Measurements from ENCODE around the gene C1orf21. TPM values are rescaled to one million over a fixed set of nuclear protein-coding genes. Genes with fewer than 3 reads are reported as not detected.

C1orf21 gene
- total and polyA plus RNA-seq, 2 donors (not counting 1 experiment from before 2014, with no cell fraction given) = 53.0 to 95.4 TPM

DNA sequence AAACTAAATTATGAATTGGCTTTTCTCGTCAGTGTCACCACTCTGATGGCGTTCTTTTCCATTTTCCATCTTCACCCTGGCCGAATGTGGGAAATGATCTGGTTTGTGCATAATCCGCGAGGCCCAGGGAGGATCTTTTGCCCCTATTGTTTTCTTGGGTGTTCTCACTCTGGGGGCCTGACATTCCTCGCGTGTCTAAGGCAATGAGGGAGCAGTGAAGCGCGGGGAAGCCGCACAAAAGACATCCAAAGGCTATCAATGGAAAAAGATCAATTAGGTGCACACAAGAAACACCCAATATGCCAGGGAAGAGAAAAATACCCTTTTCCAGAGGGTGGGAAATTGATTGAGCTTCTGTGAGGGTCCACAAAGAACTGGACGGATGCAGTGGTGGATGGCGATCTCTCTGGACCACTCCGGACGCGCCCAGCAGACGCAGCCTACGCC is 941 bp upstream of the C1orf21 start:
- Histone ChIP-seq H3K9me3 (ENCODE audit: control insufficient read depth, insufficient read depth, low read depth, low read length) (no peaks in the 10 kb centered on the region), H3K9ac (ENCODE audit: insufficient read depth, low read length) (peak overlapping the region; percentile 78), H3K4me1 (ENCODE audit: control insufficient read depth, extremely low read depth, insufficient read depth, low read length) (no peaks in the 10 kb centered on the region), H3K4me2 (ENCODE audit: extremely low read depth, insufficient read depth, low read length) (peak overlapping the region; percentile 57), H3K4me3 (replicated peaks in 1 of 4; ENCODE audit: control extremely low read depth in 1 of 4, insufficient read depth in 1 of 4, low read depth in 3 of 4, low read length in 4 of 4) (peak overlapping the region; percentile 47 to 97 (median 70)), H3K27me3 (ENCODE audit: control insufficient read depth, insufficient read depth, low read length) (no peaks in the 10 kb centered on the region), H3K27ac (ENCODE audit: insufficient read depth, low read length) (peak overlapping the region; percentile 72), H3K36me3 (ENCODE audit: control insufficient read depth, insufficient read depth, low read length) (no peaks in the 10 kb centered on the region), H3K79me2 (ENCODE audit: control insufficient read depth, insufficient read depth, low read length) (peaks cover 24% of the 10 kb centered on the region), H2AFZ (ENCODE audit: low read length) (peak overlapping the region; percentile 69), H4K20me1 (ENCODE audit: control insufficient read depth, extremely low read depth, insufficient read depth, low read length) (no peaks in the 10 kb centered on the region)
- no peak for TF ChIP-seq EZH2 (IDR thresholded peaks at IDR 0.05; ENCODE audit: low read length, missing control alignments)
- TF ChIP-seq, protein P1, sequence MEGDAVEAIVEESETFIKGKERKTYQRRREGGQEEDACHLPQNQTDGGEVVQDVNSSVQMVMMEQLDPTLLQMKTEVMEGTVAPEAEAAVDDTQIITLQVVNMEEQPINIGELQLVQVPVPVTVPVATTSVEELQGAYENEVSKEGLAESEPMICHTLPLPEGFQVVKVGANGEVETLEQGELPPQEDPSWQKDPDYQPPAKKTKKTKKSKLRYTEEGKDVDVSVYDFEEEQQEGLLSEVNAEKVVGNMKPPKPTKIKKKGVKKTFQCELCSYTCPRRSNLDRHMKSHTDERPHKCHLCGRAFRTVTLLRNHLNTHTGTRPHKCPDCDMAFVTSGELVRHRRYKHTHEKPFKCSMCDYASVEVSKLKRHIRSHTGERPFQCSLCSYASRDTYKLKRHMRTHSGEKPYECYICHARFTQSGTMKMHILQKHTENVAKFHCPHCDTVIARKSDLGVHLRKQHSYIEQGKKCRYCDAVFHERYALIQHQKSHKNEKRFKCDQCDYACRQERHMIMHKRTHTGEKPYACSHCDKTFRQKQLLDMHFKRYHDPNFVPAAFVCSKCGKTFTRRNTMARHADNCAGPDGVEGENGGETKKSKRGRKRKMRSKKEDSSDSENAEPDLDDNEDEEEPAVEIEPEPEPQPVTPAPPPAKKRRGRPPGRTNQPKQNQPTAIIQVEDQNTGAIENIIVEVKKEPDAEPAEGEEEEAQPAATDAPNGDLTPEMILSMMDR (conservative IDR thresholded peaks at IDR 0.05 in 1 of 2, IDR thresholded peaks at IDR 0.05 in 1 of 2; ENCODE audit: low read depth in 1 of 2, low read length in 2 of 2) = no peak
- no peak for DNase-seq (ENCODE audit: low read depth in 2 of 2)

DNA sequence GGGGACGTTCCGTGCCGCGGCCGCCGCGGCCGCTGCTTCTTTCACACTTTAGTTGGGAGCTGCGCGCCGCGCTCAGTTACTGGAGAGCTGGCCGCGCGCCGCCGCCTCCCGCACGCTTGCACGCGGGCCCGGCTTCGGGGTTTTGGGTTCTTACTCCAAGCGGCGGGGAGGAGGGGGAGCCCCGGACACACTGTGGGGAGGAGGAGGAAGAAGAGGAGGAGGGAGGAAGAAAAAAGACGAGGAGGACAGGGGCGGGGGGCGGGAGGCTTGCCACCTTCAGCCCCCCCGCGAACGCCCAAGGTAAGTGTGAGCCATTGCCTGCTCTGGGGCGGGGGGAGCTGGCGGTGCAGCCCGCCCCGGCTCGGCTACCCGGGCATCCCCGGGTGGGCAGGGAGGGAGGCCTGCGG is 243 bp downstream of the C1orf21 start:
- H3K4me3 ChIP-seq (replicated peaks in 1 of 4; ENCODE audit: control extremely low read depth in 1 of 4, insufficient read depth in 1 of 4, low read depth in 3 of 4, low read length in 4 of 4) = peak overlapping the region; percentile 47 to 97 (median 62)
- no peaks in the 10 kb centered on the region for H3K27me3 ChIP-seq (ENCODE audit: control insufficient read depth, insufficient read depth, low read length)
- H3K9ac ChIP-seq (ENCODE audit: insufficient read depth, low read length) = peak overlapping the region; percentile 66
- H4K20me1 ChIP-seq (ENCODE audit: control insufficient read depth, extremely low read depth, insufficient read depth, low read length) = no peaks in the 10 kb centered on the region
- no peaks in the 10 kb centered on the region for H3K36me3 ChIP-seq (ENCODE audit: control insufficient read depth, insufficient read depth, low read length)
- TF ChIP-seq, protein P1 (conservative IDR thresholded peaks at IDR 0.05 in 1 of 2, IDR thresholded peaks at IDR 0.05 in 1 of 2; ENCODE audit: low read depth in 1 of 2, low read length in 2 of 2) = no peak
- no peak for TF ChIP-seq EZH2 (IDR thresholded peaks at IDR 0.05; ENCODE audit: low read length, missing control alignments)
- DNase-seq (ENCODE audit: low read depth in 2 of 2) = no peak
- no peak overlapping the region for H2AFZ ChIP-seq (ENCODE audit: low read length)
- no peak overlapping the region for H3K4me2 ChIP-seq (ENCODE audit: extremely low read depth, insufficient read depth, low read length)
- peak overlapping the region; percentile 69 for H3K27ac ChIP-seq (ENCODE audit: insufficient read depth, low read length)
- H3K4me1 ChIP-seq (ENCODE audit: control insufficient read depth, extremely low read depth, insufficient read depth, low read length) = peaks cover 2% of the 10 kb centered on the region
- H3K9me3 ChIP-seq (ENCODE audit: control insufficient read depth, insufficient read depth, low read depth, low read length) = no peaks in the 10 kb centered on the region
- peaks cover 34% of the 10 kb centered on the region for H3K79me2 ChIP-seq (ENCODE audit: control insufficient read depth, insufficient read depth, low read length)

GRCh38 chr1:184387476-184388318 is 868 bp downstream of the C1orf21 start:
- Histone ChIP-seq H3K9ac (ENCODE audit: insufficient read depth, low read length) (peak overlapping the region; percentile 66), H3K9me3 (ENCODE audit: control insufficient read depth, insufficient read depth, low read depth, low read length) (no peaks in the 10 kb centered on the region), H3K79me2 (ENCODE audit: control insufficient read depth, insufficient read depth, low read length) (peaks cover 38% of the 10 kb centered on the region), H3K4me3 (replicated peaks in 1 of 4; ENCODE audit: control extremely low read depth in 1 of 4, insufficient read depth in 1 of 4, low read depth in 3 of 4, low read length in 4 of 4) (peak overlapping the region; percentile 47 to 97 (median 74)), H2AFZ (ENCODE audit: low read length) (peak overlapping the region; percentile 6), H4K20me1 (ENCODE audit: control insufficient read depth, extremely low read depth, insufficient read depth, low read length) (no peaks in the 10 kb centered on the region), H3K27ac (ENCODE audit: insufficient read depth, low read length) (peak overlapping the region; percentile 69), H3K27me3 (ENCODE audit: control insufficient read depth, insufficient read depth, low read length) (no peaks in the 10 kb centered on the region), H3K4me2 (ENCODE audit: extremely low read depth, insufficient read depth, low read length) (peak overlapping the region; percentile 67), H3K4me1 (ENCODE audit: control insufficient read depth, extremely low read depth, insufficient read depth, low read length) (peaks cover 2% of the 10 kb centered on the region), H3K36me3 (ENCODE audit: control insufficient read depth, insufficient read depth, low read length) (no peaks in the 10 kb centered on the region)
- TF ChIP-seq EZH2 (IDR thresholded peaks at IDR 0.05; ENCODE audit: low read length, missing control alignments) = no peak
- TF ChIP-seq, protein P1 (conservative IDR thresholded peaks at IDR 0.05 in 1 of 2, IDR thresholded peaks at IDR 0.05 in 1 of 2; ENCODE audit: low read depth in 1 of 2, low read length in 2 of 2) = peak in 1 of 2 donors; percentile 15
- peak; percentile 36 for DNase-seq (ENCODE audit: low read depth in 2 of 2)

All from fibroblast of lung (primary cell).